Fibroblast of skin of back (primary cell): ENCODE results near the gene CREB3L1.
"Not testable (repeated sequence)": the region's sequence is repeated elsewhere in the genome, so short reads cannot be mapped to it uniquely, and the experiment has no call there.

Experiments used
- DNase-seq: peaks from one replicate; pipeline ENCODE4 v3.0.0-alpha.2; 2013

The CREB3L1 gene

DNA sequence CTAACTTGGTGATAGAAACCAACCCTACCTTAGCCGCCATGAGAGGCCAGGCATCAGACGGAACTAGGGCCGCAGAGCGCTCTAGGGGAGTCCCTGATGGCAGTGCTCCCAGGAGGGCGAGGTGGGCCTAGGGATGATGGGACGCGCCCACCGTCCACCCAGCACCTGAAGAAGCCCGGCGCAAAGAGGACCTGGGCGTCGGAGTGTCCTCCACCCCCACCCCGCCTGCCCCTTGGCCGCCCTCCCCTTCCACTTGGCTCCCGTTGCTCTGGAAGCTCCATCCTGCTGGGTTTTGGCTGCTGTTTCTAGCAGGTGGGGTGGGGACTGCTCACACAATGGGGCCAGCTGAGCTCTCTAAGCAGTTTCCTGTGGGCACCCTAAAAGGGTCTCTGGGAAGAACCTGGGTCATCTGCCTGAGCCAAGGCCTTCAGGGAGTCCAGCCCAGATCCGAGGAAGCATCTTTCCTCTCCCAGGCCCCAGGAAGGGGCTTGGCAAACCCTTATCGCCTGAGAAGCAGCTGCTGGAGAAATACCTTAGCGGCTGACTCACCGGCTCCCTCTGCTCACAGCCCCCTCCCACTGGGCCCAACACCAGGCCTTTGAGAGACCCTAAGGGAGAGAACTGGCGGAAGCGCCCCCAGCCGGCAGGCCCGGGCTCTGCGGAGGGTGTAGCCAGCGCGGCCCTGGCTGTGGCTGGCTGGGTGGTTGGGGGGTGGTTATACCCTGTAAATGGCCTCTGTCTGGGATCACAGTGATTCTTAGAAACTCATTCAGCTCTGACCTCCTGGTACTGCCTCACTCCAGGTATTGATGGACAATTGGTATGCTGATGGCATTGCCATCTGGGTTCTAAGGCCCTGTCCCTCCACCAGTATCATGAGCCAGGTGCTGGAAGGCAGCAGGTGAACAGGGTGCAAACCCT lies 19.3 kb downstream of the CREB3L1 start:
- DNase-seq, result peak; percentile 97

DNA sequence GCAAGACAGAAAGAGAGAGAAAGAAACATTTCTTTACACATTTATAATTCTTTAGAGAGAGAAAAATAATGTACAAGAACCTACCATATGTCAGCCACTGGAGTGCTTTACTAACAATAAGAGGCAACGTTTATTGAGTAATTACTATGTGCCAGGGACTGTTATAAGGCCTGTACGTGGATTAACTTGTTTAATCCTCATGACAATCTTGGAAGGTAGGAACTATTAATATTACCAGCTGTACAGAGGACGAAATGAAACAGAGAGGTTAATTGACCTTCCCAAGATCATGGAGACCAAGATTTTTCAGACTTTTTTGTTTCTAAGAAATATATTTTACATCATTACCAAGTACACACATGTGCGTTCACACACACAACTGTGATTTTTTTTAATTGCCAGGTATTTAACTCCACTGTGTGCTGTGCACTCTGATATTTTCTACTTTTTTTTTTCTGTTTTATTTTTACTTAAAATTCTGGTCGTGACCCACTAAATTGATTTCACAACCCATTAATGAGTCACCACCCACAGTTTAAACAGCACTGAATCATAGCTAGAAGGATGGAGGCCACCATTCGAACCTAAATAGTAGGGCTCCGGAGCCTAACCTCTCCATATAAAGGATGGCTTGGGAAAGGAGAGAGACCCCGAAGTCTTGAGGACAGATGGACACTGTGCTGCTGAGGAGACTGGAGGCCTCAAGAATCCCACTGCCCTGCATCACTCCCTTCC lies 21.4 kb downstream of the CREB3L1 start:
- peak; percentile 83 for DNase-seq

DNA sequence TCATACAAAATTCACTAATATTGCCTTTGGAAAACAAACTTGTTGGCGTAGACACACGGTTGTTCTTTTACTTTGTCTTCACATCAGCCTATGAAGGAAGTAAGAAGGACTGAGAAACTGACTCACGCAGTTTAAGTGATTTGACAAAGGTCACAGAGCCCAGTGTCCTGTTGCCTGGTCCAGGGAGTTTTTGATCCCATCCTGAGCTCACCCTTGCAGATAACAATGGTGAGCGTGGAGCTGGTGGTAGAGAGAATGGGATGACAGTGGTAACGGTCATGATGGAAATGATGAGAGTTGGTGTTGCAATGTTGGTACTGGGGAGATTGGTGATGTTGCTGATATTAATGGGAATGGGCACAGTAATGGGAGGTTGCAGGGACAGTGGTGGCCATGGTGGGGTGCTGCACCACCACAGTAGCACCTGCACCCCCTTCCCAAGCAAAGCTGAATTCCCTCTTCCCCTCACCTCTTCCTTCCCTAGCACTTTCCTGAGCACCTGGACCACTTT lies 22.0 kb downstream of the CREB3L1 start:
- no peak for DNase-seq

DNA sequence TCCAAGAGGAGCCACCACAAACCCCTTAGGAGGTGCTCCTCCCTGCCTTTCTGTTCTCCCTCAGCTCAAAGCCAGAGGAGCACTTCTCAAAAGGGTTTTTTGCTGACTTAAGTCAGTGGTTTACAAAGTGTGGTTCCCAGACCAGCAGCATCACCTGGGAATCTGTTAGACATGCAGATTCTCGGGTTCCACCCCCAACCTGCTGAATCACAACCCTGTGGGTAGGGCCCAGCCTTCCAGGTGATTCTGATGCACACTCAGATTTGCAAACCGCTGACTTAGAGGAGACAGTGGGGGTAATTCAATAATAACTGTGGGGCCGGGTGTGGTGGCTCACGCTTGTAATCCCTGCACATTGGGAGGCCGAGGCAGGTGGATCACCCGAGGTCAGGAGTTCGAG lies 22.8 kb downstream of the CREB3L1 start:
- no peak for DNase-seq

DNA sequence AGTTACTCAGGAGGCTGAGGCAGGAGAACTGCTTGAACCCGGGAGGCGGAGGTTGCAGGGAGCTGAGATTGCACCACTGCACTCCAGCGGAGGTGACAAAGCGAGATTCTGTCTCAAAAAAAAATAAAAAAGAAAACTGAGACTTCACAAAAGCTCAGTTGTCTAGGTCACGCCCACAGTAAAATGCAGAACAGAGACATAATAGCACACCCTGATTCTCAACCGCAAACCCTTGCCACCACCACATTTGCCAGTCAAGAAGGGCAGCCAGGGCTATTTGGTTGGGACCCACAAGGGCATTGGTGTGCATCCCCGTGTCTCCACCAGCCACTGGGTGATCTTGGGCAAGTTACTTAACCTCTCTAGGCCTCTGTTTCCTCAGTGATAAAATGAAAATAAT lies 25.4 kb downstream of the CREB3L1 start:
- no peak for DNase-seq

DNA sequence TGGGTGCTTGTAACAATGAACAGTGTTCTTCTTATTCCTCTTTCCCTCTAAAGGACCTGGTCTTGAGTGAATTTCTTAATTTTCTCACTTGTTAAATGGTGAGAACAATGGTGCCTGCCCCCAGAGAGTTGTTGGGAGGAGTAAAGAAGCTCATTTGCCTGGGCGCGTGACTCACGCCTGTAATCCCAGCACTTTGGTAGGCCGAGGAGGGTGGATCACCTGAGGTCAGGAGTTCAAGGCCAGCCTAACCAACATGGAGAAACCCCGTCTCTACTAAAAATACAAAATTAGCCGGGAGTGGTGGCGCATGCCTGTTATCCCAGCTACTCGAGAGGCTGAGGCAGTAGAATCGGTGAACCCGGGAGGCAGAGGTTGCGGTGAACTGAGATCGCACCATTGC lies 26.6 kb downstream of the CREB3L1 start:
- DNase-seq, result not testable (repeated sequence)

DNA sequence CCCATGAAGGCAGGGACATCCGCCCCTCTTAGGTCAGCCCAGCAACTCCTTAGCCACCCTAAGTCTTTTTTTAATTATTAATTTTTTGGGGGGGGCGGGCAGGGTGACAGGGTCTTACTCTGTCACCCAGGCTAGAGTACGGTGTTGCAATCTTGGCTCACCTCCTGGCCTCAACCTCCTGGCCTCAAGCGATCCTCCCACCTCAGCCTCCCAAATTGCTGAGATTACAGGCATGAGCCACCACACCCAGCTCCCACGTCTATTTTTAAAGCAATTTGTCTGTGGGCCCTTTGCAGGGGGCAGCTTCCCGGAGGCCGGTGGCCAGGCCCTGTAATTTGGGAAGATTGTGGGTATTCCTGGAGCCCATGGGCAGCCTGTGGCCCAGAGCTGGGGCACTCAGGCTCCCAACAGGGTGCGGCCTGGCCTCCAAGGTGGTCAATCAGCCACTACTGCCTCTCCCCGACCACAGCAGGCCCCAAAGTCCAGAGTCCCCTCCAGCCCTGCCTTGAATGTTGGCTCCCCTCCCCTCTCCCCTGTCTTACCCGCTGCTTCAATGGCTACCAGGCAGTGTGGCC lies 27.2 kb downstream of the CREB3L1 start:
- no peak for DNase-seq

DNA sequence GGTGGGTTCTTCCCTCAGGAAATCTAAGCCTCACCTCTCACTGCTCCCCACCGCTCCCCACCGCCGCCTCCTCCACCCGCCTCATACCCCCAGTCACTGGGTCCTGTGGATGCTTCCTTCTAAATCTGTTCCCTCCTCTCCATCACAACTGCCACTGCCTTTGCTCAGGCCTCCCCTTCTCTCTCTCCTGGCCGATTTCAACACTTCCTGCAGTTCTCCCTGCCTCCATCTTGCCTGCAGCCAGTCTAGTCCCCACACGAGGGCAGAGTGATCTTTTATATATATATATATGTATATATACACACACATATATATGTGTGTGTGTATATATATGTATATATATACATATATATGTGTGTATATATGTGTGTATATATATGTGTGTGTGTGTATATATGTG lies 27.8 kb downstream of the CREB3L1 start:
- DNase-seq, result peak; percentile 59

DNA sequence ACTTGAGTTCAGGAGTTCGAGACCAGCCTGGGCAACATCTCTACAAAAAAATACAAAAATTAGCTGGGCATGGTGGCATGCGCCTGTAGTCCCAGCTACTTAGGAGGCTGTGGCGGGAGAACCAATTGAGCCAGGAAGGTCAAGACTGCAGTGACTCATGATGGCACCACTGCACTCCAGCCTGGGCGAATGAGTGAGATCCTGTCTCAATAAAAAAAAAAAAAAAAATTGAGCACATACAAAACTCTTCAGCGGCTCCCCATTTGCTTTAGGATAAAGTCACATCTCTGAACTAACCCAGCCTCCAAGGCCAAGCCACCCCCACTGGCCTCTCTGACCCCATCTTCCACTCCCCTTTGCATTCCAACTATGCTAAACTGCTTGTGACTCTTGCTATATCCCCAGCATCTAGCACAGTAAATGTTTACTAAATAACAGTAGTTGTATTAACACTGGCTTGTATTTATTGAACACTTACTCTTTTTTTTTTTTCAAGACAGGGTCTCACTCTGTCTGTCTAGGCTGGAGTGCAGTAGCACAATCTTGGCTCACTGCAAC lies 28.9 kb downstream of the CREB3L1 start:
- DNase-seq, result peak; percentile 48

DNA sequence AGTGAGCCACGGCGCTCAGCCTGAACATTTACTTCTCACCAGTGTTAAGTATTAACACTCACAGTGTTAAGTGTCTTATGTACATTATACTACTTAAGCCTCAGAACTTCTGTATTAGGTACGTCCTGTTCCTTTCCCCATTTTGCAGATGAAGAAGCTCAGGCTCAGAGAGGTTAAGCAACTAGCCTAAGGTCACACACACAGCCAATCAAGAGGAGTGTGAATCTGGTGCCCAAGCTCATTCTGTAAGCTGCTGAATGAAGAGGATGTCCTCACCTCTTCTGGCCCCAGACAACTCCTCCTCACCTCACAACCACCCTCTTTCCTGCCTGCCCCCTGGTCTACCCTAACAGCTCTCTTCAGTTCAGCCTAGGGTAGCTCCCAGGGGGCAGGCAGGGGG lies 29.9 kb downstream of the CREB3L1 start:
- no peak for DNase-seq

DNA sequence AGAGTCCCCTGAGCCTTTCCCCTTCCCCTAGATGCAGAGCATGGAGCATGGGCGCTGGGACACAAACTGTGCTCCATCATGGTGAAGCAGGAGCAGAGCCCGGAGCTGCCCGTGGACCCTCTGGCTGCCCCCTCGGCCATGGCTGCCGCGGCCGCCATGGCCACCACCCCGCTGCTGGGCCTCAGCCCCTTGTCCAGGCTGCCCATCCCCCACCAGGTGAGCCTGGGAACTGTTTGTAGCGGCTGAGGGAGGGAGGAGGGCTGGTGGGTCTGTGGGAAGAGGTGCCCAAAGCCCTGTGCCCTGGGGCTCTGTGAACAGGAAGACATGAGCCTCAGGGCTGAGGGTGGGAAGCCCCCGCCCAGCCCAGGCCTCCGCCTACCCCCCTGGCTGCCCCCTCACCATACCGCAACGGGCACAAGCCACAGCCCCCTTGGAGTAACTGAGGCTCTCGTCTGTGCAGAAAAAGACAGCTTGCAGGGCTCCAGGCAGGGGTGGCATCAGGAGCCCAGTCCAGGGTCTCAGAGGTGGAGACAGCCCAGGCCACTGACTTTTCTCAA lies 30.4 kb downstream of the CREB3L1 start:
- DNase-seq, result no peak

DNA sequence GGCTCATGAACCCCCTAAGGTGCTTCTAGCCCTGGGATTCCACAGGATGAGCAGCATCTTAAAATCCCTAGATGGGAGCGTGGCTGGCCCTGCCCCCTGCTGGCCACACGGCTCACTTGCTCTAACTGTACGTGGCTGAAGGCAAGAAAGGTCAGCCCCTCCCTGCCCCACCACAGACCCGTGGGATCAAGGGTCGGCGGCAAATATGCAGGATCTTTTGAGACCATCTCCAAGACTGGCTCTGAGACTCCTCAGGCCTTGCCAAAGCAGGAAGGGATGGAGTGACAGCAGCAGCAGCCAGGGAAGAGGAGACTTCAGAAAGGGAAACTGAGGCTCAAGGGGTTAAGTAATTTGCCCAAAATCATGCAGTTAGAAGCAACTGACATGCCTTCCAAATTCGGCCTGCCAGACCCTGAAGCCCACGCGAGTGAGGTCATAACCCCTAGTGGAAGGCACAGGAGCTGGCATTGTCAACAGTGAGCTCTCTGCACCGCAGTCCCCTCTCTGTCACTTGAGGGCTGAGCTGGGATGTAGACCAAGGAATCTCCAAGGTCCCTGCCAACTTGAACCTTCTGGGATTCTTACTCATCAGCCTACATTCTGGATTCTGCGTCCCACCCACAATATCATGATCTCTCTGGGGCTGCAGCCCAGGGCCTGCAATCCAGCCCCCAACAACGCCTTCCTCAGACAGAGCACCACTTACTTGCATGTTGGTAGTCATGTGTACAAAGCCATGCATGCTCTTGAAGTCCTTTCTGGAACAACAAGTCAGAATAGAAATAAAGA lies 31.4 kb downstream of the CREB3L1 start:
- DNase-seq, result peak; percentile 56

DNA sequence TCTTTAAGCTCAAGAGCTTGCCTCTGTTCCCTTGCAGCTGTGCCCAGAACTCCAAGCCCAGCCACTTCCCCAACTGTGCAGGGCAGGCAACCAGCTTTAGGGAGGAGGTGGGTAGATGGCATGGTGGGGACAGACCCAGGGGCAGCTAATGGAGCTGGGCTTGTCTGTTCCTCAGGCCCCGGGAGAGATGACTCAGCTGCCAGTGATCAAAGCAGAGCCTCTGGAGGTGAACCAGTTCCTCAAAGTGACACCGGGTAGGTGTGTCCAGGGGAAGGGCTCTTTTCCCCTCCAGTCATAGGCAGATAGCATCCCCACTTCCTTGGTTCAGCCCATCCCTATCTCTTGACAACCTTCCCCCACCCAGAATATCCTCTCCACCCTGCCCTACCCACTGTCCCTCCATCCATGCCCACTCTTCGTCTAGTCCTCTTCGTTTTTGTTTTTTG lies 32.4 kb downstream of the CREB3L1 start:
- DNase-seq, result no peak

DNA sequence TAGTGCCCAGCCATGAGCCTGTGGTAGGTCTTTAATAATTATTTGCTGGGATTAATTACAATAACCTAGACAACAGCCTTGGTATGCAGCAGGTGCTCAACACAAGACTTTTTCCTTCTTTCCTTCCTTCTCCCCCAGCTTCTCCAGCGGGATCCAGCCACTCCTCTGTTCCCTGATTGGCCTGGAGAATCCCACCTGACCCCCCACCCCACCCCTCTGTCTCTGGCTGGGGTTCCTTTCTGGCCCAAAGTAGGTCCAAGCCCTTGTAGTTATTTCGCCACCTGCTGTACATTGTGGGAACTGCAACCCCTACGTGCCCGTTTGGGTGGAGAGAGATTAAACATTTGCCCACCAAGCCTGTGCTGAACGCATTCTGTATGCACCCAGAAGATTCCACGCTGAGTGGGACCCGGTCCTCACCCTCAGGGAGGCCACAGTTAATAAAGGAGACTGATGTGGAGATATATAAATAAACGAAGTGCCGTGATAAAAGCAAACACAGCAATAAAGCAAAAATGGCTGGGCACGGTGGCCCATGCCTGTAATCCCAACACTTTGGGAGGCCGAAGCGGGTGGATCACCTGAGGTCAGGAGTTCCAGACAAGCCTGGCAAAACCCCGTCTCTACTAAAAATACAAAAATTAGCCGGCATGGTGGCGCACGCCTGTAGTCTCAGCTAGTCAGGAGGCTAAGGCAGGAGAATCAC lies 37.7 kb downstream of the CREB3L1 start:
- DNase-seq, result peak; percentile 77

DNA sequence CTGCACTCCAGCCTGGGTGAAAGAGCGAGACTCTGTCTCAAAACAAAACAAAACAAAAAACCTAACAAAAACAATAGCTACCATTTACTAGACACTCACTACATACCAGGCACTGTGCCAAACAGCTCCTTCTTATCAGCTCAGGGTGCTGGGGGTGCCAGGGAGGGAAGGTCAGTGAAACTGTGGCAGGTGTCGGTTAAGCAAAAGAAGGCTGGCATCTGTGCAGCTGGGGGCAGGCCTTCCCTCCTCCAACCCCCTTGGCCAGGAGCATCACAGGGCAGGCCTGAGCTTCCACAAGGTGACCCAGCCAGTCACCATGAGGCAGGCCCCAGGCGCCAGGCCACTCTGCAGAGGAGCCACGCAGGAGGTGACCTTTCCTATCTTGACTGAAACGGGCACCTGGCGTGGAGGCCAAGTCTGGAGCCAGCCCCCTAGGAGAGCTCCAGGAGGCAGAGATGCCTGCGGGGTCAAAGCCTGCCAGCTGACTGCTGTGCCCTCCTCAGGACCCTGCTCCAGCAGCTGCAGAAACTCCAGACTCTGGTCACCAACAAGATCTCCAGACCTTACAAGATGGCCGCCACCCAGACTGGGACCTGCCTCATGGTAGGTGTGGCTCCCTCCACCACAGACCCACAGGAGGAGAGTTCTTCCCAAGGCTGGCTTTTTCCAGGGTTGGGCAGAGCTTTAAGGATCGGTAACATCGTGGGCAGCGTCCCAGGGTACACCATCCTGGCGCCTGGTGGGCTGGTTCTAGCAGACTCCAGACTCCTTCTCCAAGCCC lies 38.5 kb downstream of the CREB3L1 start:
- DNase-seq, result no peak

DNA sequence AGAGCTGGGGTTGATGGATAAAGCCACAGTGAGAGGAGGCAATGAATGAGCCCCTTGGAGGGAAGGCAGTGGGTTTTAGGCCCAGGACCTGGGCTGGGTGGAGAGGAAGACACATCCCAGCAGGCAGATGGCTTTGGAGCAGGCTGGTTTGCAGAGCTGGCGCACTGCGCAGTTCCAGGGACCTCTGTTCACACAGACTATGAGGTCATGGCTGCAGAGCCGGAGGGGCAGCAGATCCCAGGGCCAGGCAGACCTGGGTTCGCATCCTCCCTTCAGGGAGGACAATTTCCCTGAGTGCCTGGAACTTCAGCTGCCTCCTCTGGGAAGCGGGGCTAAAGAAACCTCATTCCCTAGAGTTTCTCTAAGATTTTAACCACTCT lies 41.6 kb downstream of the CREB3L1 start:
- DNase-seq, result no peak

DNA sequence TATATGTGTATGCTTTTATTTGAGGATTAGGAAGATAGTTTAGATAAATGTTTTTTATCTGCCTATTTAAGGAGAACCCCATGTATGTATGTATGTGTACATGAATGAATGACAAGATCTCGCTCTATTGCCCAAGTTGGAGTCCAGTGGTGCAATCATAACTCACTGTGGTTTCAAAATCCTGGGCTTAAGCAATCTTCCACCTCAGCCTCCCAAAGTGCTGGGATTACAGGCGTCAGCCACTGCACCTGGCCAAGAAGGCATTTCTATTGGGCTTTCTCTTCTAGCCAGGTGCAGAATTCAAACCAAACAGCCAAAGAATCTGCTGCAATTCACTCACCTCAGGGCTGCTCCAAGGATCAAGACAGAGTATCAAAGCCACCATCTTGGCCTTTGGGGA lies 44.3 kb downstream of the CREB3L1 start:
- no peak for DNase-seq

DNA sequence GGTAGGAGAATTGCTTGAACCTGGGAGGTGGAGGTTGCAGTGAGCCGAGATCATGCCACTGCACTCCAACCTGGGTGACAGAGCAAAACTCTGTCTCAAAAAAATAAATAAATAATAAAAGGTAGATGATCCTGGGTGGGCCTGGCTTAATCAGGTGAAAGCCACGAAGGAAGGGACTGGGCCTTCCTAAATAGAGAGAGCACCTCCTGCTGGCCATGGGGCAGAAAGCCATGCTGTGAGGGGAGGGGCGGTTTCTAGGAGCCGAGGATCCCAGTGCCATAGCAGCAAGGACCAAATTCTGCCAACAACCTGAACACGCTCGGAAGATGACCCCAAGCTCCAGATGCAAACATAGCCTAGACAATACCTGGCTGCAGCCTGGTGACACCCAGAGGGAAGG lies 45.3 kb downstream of the CREB3L1 start:
- peak; percentile 57 for DNase-seq

DNA sequence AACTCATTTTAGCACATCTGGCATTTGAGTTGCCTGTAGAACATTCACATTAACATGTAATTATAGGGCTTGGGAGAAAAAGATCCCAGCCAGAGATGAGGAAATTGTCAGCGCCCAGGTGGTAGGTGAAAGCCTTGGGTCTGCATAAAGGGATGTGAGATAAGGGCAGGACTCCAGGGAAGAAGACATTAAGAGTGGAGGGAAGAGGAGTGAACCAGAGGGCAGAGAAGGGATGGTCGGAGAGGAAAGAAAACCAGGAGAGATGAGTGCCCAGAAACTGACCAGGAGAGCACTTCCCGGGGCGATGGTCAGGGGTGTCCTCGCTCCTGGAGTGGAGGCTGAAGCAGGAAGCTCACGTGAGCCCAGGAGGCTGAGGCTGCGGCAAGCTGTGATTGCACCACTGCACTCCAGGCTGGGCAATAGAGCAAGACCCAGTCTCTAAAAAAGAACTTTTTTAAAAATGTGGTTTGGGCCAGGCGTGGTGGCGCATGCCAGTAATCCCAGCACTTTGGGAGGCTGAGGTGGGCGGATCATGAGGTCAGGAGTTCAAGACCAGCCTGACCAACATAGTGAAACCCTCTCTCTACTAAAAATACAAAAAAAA lies 49.5 kb downstream of the CREB3L1 start:
- no peak for DNase-seq

DNA sequence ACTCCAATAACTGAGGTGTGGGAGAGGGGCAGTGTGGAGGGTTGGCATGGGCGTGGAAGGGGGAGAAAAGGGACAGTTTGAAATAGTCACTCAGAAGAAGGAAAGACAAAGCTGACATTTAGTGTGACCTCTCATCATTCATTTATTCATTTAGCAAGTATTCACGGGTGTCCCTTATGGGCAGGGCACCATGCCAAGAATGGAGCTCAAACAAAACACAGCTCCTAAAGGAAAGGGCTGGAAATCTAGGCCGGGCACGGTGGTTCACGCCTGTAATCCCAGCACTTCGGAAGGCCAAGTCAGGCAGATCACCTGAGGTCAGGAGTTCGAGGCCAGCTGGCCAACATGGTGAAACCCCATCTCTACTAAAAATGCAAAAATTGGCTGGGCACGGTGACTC lies 50.4 kb downstream of the CREB3L1 start:
- peak; percentile 38 for DNase-seq
